Right lobe of liver (tissue), 4 donors: Measurements from ENCODE around the gene C19orf38.

Experiments
- POLR2A ChIP-seq: fragments of 450-650 bp; IDR thresholded peaks from one replicate; pipeline ENCODE4 v1.6.1; 2017; ENCODE audit warnings: antibody characterized with exemption, mild to moderate bottlenecking
- TF ChIP-seq, protein P1 (sequence below), 4 donors: fragments of 200-600 bp in 3 of 4; fragments of 450-650 bp in 1 of 4; IDR thresholded peaks; one replicate each; pipeline versions ENCODE4 v1.5.1 to v1.8.0; 2016 to 2022; ENCODE audit warnings: antibody characterized with exemption in 4 of 4, mild to moderate bottlenecking in 2 of 4
- donor health status: DM: no; HTN: no; CAD: no.
- donor health status: DM: no; HTN: no; CAD: no.
- donor health status: DM: no; HTN: yes; CAD: no.

DNA sequence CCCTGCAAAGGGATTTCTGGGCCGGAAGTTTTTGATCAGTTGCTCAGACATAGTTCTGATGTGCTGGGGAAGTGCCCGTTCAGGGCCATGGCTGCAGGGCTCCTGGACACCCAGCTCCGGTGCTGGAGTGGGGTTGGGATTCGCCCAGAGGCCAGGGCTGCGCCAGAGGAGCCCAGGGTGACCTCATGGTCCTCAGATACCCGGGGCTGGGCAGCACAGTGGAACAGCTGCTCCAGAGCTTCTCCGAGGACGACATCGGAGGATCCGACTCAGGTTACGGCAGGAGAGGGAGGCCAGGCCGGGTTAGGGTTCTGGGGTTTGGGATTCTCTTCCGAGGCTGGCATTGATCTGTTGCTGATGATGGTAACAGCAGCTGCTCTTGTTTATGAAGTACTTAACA lies 44.0 kb downstream of the C19orf38 start:
- TF ChIP-seq, protein P1, sequence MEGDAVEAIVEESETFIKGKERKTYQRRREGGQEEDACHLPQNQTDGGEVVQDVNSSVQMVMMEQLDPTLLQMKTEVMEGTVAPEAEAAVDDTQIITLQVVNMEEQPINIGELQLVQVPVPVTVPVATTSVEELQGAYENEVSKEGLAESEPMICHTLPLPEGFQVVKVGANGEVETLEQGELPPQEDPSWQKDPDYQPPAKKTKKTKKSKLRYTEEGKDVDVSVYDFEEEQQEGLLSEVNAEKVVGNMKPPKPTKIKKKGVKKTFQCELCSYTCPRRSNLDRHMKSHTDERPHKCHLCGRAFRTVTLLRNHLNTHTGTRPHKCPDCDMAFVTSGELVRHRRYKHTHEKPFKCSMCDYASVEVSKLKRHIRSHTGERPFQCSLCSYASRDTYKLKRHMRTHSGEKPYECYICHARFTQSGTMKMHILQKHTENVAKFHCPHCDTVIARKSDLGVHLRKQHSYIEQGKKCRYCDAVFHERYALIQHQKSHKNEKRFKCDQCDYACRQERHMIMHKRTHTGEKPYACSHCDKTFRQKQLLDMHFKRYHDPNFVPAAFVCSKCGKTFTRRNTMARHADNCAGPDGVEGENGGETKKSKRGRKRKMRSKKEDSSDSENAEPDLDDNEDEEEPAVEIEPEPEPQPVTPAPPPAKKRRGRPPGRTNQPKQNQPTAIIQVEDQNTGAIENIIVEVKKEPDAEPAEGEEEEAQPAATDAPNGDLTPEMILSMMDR (IDR thresholded peaks at IDR 0.05) = no peak
- no peak for TF ChIP-seq POLR2A
